Measurements from ENCODE around the gene KEAP1.

DNA sequence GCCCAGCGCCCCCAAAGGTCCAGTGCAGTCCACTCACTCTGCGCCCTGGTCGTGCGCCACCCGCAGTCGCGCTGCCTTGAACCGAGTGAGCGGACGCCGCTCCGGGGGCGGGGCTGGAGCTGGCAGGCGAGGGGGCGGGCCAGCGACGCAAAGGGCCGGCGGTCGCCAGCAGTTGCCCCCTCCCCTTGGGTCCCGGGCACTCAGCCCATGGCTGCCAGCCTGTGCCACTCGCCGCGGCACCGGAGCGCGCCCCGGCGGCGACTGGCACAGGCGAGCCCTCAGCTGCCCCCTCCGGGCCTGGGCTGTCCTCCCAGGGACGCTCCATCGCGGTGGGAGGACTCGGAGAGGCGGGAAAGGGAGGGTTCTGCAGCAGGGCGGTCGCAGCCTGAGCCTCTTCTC is 14.2 kb upstream of the KEAP1 start, which contains the start of gene S1PR5:
- TF ChIP-seq EZH2 (IDR thresholded peaks at IDR 0.05) (no peak), EZH2phosphoT487 (IDR thresholded peaks at IDR 0.05; ENCODE audit: borderline replicate concordance) (no peak)
- TF ChIP-seq, protein P1, sequence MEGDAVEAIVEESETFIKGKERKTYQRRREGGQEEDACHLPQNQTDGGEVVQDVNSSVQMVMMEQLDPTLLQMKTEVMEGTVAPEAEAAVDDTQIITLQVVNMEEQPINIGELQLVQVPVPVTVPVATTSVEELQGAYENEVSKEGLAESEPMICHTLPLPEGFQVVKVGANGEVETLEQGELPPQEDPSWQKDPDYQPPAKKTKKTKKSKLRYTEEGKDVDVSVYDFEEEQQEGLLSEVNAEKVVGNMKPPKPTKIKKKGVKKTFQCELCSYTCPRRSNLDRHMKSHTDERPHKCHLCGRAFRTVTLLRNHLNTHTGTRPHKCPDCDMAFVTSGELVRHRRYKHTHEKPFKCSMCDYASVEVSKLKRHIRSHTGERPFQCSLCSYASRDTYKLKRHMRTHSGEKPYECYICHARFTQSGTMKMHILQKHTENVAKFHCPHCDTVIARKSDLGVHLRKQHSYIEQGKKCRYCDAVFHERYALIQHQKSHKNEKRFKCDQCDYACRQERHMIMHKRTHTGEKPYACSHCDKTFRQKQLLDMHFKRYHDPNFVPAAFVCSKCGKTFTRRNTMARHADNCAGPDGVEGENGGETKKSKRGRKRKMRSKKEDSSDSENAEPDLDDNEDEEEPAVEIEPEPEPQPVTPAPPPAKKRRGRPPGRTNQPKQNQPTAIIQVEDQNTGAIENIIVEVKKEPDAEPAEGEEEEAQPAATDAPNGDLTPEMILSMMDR (IDR thresholded peaks at IDR 0.05 in 2 of 3, conservative IDR thresholded peaks at IDR 0.05 in 1 of 3; ENCODE audit: borderline replicate concordance in 1 of 3, insufficient read depth in 1 of 3, low read depth in 2 of 3, low read length in 2 of 3), result no peak
